Stomach (tissue), 9 donors: ENCODE data around the gene RALA. TPM values are rescaled to one million over a fixed set of nuclear protein-coding genes. Genes with fewer than 3 reads are reported as not detected.

Experiments
- DNase-seq, 2 donors: peaks; one replicate each; pipeline versions ENCODE4 v3.0.0 to v3.0.0-alpha.2; 2013 to 2019
- H3K27ac ChIP-seq, 5 donors: fragments of 200-600 bp in 4 of 5; sonication (generic) in 4 of 5; one replicate each; pipeline ENCODE4 v1.5.1; 2013 to 2019; ENCODE audit warnings: mild to moderate bottlenecking in 1 of 5, moderate library complexity in 1 of 5
- H3K27me3 ChIP-seq, 3 donors: fragments of 200-600 bp; sonication (generic); one replicate each; pipeline ENCODE4 v1.5.1; 2017 to 2019; ENCODE audit warnings: mixed run types in 1 of 3
- H3K36me3 ChIP-seq, 4 donors: fragments of 200-600 bp; sonication (generic); 1 replicate in 3 of 4; 2 replicates in 1 of 4; pipeline ENCODE4 v1.5.1; 2016 to 2019
- H3K4me1 ChIP-seq, 4 donors: fragments of 200-600 bp; sonication (generic); one replicate each; pipeline ENCODE4 v1.5.1; 2016 to 2019
- H3K4me3 ChIP-seq, 4 donors: fragments of 200-600 bp; sonication (generic) in 3 of 4; one replicate each; pipeline ENCODE4 v1.5.1; 2016 to 2019; ENCODE audit warnings: mild to moderate bottlenecking in 1 of 4
- H3K9me3 ChIP-seq, 4 donors: fragments of 200-600 bp; sonication (generic); one replicate each; pipeline ENCODE4 v1.5.1; 2016 to 2019
- EP300 ChIP-seq: sonication (generic); formaldehyde crosslinking; IDR thresholded peaks from one replicate; pipeline ENCODE4 v1.6.1; 2017; ENCODE audit warnings: antibody characterized with exemption
- POLR2A ChIP-seq, 4 donors: fragments of 450-650 bp; IDR thresholded peaks; one replicate each; pipeline ENCODE4 v1.6.1; 2016; ENCODE audit warnings: antibody characterized with exemption in 4 of 4, control low read depth in 2 of 4, mild to moderate bottlenecking in 1 of 4, moderate library complexity in 1 of 4
- POLR2AphosphoS5 ChIP-seq, 3 donors: sonication (generic); formaldehyde crosslinking; IDR thresholded peaks; one replicate each; pipeline ENCODE4 v1.6.1; 2016; ENCODE audit warnings: antibody characterized with exemption in 3 of 3
- WGBS, 5 donors: extraction: QIAGEN DNeasy Blood & Tissue Kit in 3 of 5; methylation state at CpG; one replicate each; pipeline versions ENCODE4 v1.1.5 to v1.1.7; 2013 to 2018; 5-methylcytosine and 5-hydroxymethylcytosine counted together
- intact Hi-C: fragments of 100-400 bp; cut with DNase I; formaldehyde crosslinking; loops from one replicate; pipeline ENCODE4 v1.15.1; 2023; ENCODE audit warnings: low total_unique reads
- polyA plus RNA-seq, 3 donors: library from polyadenylated mRNA; stranded (reverse); fragments of 200-250 nt; gene quantifications; one replicate each; pipeline ENCODE4 v1.2.3, GENCODE V29; 2013
- total RNA-seq, 5 donors: library from RNA; depleted of rRNA; stranded (reverse); fragments of >200 nt; gene quantifications; one replicate each; pipeline versions ENCODE4 v1.1.0 to v1.2.3, GENCODE V29; 2014 to 2016
- TF ChIP-seq, protein P1 (sequence below), 7 experiments: fragments of 450-650 bp in 4 of 7; fragments of 200-600 bp in 3 of 7; sonication (generic) in 3 of 7; IDR thresholded peaks; one replicate each; pipeline ENCODE4 v1.5.1; 2016 to 2019; ENCODE audit warnings: antibody characterized with exemption in 7 of 7, control low read depth in 2 of 7, mild to moderate bottlenecking in 1 of 7
- donor health status: healthy with polysubstance abuse.
- donor health status: Bipolar disorder and iron deficiency.
- donor health status: healthy.

Gene RALA
- total and polyA plus RNA-seq, 8 donors: 10.6 to 57.0 (median 31.6) TPM

DNA sequence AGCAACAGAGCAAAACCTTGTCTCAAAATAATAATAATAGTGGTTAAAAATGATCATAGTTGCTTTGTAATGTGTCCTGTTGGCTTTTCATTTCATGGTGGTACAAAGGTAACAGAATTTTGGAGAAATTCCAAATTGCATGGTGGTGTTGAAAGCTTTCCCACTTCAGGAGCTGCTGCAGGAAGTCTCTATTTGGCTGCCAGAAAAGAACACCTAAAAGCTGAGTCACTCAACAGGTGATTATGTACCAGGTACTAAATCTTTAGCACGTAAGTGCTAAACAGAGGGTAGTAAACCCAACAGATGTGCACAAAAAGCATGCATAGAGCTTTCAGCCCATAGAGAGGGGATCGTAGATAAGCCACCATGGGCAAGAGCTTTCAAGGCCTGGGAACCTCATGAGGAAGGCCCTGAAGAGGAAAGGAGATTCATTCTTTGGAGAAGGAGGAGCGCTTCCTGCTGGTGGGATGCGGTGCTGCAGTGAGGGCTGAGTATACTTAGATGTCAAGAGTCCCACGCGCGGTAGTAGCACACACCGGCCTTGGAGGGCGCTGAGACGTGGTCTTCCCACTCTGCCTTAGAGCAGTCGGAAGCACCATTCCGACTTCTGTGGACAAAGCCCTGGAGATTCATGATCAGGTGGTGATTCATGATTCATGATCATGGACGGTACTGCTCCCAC is 118.7 kb downstream of the RALA start:
- TF ChIP-seq POLR2AphosphoS5 (IDR thresholded peaks at IDR 0.05) (peak in 1 of 3 donors; percentile 10), EP300 (no peak), POLR2A (IDR thresholded peaks at IDR 0.05) (no peak)
- TF ChIP-seq, protein P1, sequence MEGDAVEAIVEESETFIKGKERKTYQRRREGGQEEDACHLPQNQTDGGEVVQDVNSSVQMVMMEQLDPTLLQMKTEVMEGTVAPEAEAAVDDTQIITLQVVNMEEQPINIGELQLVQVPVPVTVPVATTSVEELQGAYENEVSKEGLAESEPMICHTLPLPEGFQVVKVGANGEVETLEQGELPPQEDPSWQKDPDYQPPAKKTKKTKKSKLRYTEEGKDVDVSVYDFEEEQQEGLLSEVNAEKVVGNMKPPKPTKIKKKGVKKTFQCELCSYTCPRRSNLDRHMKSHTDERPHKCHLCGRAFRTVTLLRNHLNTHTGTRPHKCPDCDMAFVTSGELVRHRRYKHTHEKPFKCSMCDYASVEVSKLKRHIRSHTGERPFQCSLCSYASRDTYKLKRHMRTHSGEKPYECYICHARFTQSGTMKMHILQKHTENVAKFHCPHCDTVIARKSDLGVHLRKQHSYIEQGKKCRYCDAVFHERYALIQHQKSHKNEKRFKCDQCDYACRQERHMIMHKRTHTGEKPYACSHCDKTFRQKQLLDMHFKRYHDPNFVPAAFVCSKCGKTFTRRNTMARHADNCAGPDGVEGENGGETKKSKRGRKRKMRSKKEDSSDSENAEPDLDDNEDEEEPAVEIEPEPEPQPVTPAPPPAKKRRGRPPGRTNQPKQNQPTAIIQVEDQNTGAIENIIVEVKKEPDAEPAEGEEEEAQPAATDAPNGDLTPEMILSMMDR (IDR thresholded peaks at IDR 0.05): peak in 3 of 7 experiments; percentile 8 to 18 (median 14)
- intact Hi-C loops: no loop called here
- Histone ChIP-seq H3K4me3 (no peak overlapping the region), H3K36me3 (no peaks in the 10 kb centered on the region), H3K4me1 (peaks cover 0 to 13% (median 4%) of the 10 kb centered on the region in 4 donors), H3K27me3 (no peaks in the 10 kb centered on the region), H3K27ac (peak overlapping the region in 3 of 5 donors; percentile 13 to 37 (median 16)), H3K9me3 (no peaks in the 10 kb centered on the region)
- peak in 1 of 2 donors; percentile 39 for DNase-seq
- WGBS, 5 donors: 80 to 84% (median 83%) methylated on average over 13 of the region's 13 CpGs

DNA sequence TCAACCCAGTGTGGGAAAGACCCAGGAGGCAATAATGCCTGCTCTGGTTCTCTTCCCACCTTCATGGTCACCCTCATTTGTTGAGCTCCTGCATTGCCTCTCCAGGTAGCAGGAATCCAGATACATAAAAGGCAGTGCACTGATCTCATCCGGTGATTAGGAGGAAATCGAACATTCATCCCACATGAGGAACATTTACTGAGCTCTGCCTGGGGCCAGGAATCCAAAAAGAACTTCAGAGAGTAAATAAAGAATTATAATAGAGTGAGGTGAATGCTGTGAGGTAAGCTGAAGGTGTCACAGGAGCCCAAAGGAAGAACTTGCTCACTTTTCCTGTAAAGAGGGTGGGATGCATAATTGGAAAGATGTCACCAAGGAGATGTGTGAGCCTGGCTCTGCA is 121.2 kb downstream of the RALA start:
- Histone ChIP-seq H3K9me3 (no peaks in the 10 kb centered on the region), H3K4me1 (peaks cover 0 to 13% (median 4%) of the 10 kb centered on the region in 4 donors), H3K36me3 (no peaks in the 10 kb centered on the region), H3K4me3 (no peak overlapping the region), H3K27ac (no peak overlapping the region), H3K27me3 (no peaks in the 10 kb centered on the region)
- intact Hi-C loops: loop anchor here (5.0 kb wide), 1 partner anchor 162 kb away; no protein-coding TSS in a partner anchor
- no peak for DNase-seq
- 49 to 73% (median 68%) methylated on average over 2 of the region's 2 CpGs for WGBS, 5 donors
- TF ChIP-seq POLR2A (IDR thresholded peaks at IDR 0.05) (no peak), EP300 (no peak), POLR2AphosphoS5 (IDR thresholded peaks at IDR 0.05) (no peak)
- TF ChIP-seq, protein P1 (IDR thresholded peaks at IDR 0.05): no peak

DNA sequence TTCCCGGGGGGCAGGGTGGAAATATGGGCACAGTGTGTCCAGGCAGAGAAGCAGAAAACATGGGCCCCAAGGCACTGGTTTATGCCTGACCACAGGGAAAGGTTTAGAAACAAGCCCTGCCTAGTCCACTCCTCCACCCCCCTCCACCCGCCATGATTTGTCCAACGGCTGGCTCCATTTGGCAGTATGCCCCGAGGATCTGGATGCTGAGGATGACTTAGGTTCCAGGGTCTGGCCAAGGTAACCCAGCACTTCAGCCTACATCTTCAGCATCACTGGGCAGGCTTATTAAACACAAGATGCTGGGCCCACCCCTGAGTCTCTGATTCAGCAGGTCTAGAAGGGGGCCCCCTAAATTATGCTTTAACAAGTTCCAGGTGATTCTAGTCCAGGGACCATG is 121.9 kb downstream of the RALA start:
- 37 to 56% (median 54%) methylated on average over 2 to 4 of the region's 4 CpGs for WGBS, 5 donors
- DNase-seq: no peak
- Histone ChIP-seq H3K4me1 (peaks cover 0 to 13% (median 4%) of the 10 kb centered on the region in 4 donors), H3K27ac (no peak overlapping the region), H3K27me3 (no peaks in the 10 kb centered on the region), H3K9me3 (no peaks in the 10 kb centered on the region), H3K36me3 (no peaks in the 10 kb centered on the region), H3K4me3 (no peak overlapping the region)
- TF ChIP-seq EP300 (no peak), POLR2AphosphoS5 (IDR thresholded peaks at IDR 0.05) (no peak), POLR2A (IDR thresholded peaks at IDR 0.05) (no peak)
- TF ChIP-seq, protein P1 (IDR thresholded peaks at IDR 0.05): no peak
- intact Hi-C loops: loop anchor here (5.0 kb wide), 1 partner anchor 163 kb away; no protein-coding TSS in a partner anchor

GRCh38 chr7:39746103-39746819 is 122.9 kb downstream of the RALA start:
- intact Hi-C loops: loop anchor here (5.0 kb wide), 1 partner anchor 164 kb away; no protein-coding TSS in a partner anchor
- Histone ChIP-seq H3K36me3 (no peaks in the 10 kb centered on the region), H3K4me1 (peaks cover 0 to 13% (median 4%) of the 10 kb centered on the region in 4 donors), H3K4me3 (no peak overlapping the region), H3K27ac (no peak overlapping the region), H3K9me3 (no peaks in the 10 kb centered on the region), H3K27me3 (no peaks in the 10 kb centered on the region)
- DNase-seq: peak; percentile 80 to 93
- WGBS, 5 donors: 22 to 29% (median 28%) methylated on average over 11 of the region's 11 CpGs
- TF ChIP-seq EP300 (no peak), POLR2AphosphoS5 (IDR thresholded peaks at IDR 0.05) (peak in 1 of 3 donors; percentile 66)
- TF ChIP-seq, protein P1 (IDR thresholded peaks at IDR 0.05): peak in 5 of 7 experiments; percentile 34 to 77 (median 64)
